Gastrocnemius medialis (tissue), 4 donors: Measurements from ENCODE around the gene TBR1.

Experiments
- CTCF ChIP-seq, 5 experiments: fragments of 450-650 bp in 3 of 5; fragments of 200-600 bp in 2 of 5; sonication (generic) in 2 of 5; IDR thresholded peaks in 4 of 5; conservative IDR thresholded peaks in 1 of 5; 1 replicate in 4 of 5; 2 replicates in 1 of 5; pipeline ENCODE4 v1.5.1; 2016 to 2019; ENCODE audit warnings: antibody characterized with exemption in 5 of 5, mild to moderate bottlenecking in 3 of 5, moderate library complexity in 3 of 5
- POLR2A ChIP-seq, 2 donors: fragments of 450-650 bp; IDR thresholded peaks; one replicate each; pipeline ENCODE4 v1.6.1; 2017; ENCODE audit warnings: antibody characterized with exemption in 2 of 2, mild to moderate bottlenecking in 2 of 2, moderate library complexity in 2 of 2

DNA sequence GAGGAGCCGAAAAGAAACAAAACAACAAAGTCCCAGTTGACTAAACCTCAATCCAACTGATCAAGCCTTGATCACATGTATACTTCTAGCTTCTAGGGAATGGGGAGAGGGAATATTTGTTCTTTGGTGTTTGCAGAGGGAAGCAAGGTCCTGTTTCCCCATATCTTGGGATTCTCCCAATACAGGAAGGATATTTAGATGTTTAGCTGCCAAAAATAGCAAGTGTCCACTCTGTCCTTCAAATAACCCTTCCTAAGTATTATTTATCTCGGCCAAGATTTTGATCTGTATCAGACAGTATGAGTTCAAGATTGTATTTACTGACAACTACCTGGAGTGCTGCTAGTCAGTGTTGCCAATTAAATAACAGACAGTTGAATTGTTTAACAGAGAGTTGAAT lies 55.5 kb downstream of the TBR1 start:
- no peak for TF ChIP-seq CTCF (IDR thresholded peaks at IDR 0.05 in 4 of 5, conservative IDR thresholded peaks at IDR 0.05 in 1 of 5)
- TF ChIP-seq POLR2A (IDR thresholded peaks at IDR 0.05) = no peak
